ENCODE measurements around the gene CRYBG1.

DNA sequence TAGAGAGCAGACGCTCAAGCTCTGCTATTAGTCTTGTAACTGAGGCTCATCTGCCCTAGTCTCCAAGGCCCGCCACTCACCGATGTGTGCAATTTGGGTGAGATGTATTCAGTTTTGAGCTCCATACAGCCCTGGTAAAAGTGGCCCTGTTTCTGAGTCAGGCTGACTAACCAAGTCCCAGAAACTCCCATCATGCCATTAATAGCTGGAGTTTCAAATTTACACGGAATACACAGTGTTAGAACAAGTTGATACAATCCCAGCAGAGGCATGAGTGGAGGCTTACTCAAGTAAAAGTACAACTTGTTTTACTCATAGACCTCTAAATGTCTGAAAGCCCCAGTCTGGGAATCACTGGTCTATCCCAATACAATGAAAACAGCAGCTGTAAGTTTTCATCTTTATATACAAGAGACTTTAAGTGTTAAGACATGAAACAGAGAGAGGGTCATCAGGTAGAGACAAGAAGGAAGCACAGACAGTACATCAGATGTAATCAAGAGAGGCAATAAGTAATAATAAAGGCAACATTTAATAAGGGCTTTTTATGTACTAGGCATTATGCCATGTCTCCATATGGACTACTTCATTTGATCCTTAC lies 226.4 kb downstream of the CRYBG1 start:
- TF ChIP-seq, protein P1, sequence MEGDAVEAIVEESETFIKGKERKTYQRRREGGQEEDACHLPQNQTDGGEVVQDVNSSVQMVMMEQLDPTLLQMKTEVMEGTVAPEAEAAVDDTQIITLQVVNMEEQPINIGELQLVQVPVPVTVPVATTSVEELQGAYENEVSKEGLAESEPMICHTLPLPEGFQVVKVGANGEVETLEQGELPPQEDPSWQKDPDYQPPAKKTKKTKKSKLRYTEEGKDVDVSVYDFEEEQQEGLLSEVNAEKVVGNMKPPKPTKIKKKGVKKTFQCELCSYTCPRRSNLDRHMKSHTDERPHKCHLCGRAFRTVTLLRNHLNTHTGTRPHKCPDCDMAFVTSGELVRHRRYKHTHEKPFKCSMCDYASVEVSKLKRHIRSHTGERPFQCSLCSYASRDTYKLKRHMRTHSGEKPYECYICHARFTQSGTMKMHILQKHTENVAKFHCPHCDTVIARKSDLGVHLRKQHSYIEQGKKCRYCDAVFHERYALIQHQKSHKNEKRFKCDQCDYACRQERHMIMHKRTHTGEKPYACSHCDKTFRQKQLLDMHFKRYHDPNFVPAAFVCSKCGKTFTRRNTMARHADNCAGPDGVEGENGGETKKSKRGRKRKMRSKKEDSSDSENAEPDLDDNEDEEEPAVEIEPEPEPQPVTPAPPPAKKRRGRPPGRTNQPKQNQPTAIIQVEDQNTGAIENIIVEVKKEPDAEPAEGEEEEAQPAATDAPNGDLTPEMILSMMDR (IDR thresholded peaks at IDR 0.05) = no peak
- no peak for TF ChIP-seq POLR2A (IDR thresholded peaks at IDR 0.05)
